ENCODE measurements around the gene TMF1. TPM values are rescaled to one million over a fixed set of nuclear protein-coding genes. Genes with fewer than 3 reads are reported as not detected.
A peak's percentile ranks its signal among the peaks of the same experiment; 100 is the strongest.

Gene TMF1
- polyA plus RNA-seq, 1 of the 3 experiments (the other 2 are of a cell fraction) = 3.2 TPM

GRCh38 chr3:69004138-69004537, 48.0 kb downstream of the TMF1 start:
- ChIA-PET CTCF (interaction anchor here (2.0 kb wide), 1 partner anchor 9 kb away, joined by 9 read pairs; the partner anchor contains the start of gene EOGT), POLR2A (no interaction called here)
- H3K9ac ChIP-seq = no peak overlapping the region
- no peak overlapping the region for H3K4me3 ChIP-seq (ENCODE audit: low read depth in 2 of 2, low read length in 1 of 2)
- H3K9me2 ChIP-seq = no peaks in the 10 kb centered on the region
- H3F3A ChIP-seq (replicated peaks; ENCODE audit: insufficient read depth) = no peaks in the 10 kb centered on the region
- H2AFZ ChIP-seq (ENCODE audit: low read depth) = no peak overlapping the region
- no peaks in the 10 kb centered on the region for H3K27me3 ChIP-seq (ENCODE audit: insufficient read depth)
- H3K4me2 ChIP-seq = no peak overlapping the region
- no peaks in the 10 kb centered on the region for H3K9me3 ChIP-seq
- no peak for TF ChIP-seq ELF1 (IDR thresholded peaks at IDR 0.05)
- no peak for TF ChIP-seq CTCF (IDR thresholded peaks at IDR 0.05)
- no peak for TF ChIP-seq TEAD4 (IDR thresholded peaks at IDR 0.05; ENCODE audit: borderline replicate concordance, insufficient read depth)
- TF ChIP-seq PBX3 (IDR thresholded peaks at IDR 0.05) = no peak
- TF ChIP-seq USF1 (IDR thresholded peaks at IDR 0.05; ENCODE audit: borderline replicate concordance, low read depth) = no peak
- no peak for TF ChIP-seq RFX5 (IDR thresholded peaks at IDR 0.05; ENCODE audit: low read length)
- TF ChIP-seq SIN3A (IDR thresholded peaks at IDR 0.05; ENCODE audit: borderline replicate concordance, low read depth, low read length) = no peak
- no peak for TF ChIP-seq MXI1 (IDR thresholded peaks at IDR 0.05; ENCODE audit: low read depth, low read length)
- TF ChIP-seq POLR2AphosphoS5 (IDR thresholded peaks at IDR 0.05; ENCODE audit: low read depth, low read length) = no peak
- H3K27ac ChIP-seq (ENCODE audit: low read depth in 2 of 2, low read length in 1 of 2) = no peak overlapping the region
- H3K79me2 ChIP-seq (ENCODE audit: insufficient read depth) = no peaks in the 10 kb centered on the region
- no peaks in the 10 kb centered on the region for H4K20me1 ChIP-seq (ENCODE audit: insufficient read depth)
- no peak for DNase-seq
- H3K4me1 ChIP-seq (ENCODE audit: control insufficient read depth in 1 of 2, insufficient read depth in 2 of 2, low read depth in 1 of 2, low read length in 1 of 2) = no peaks in the 10 kb centered on the region; a peak in 1 of 4 replicates
- 96% methylated on average over 9 of the region's 9 CpGs for WGBS (ENCODE audit: low lambda C conversion rate)
- H3K36me3 ChIP-seq (replicated peaks in 1 of 2; ENCODE audit: control insufficient read depth in 1 of 2, insufficient read depth in 2 of 2, low read length in 1 of 2) = peaks cover 47 to 48% of the 10 kb centered on the region in 2 experiments

DNA sequence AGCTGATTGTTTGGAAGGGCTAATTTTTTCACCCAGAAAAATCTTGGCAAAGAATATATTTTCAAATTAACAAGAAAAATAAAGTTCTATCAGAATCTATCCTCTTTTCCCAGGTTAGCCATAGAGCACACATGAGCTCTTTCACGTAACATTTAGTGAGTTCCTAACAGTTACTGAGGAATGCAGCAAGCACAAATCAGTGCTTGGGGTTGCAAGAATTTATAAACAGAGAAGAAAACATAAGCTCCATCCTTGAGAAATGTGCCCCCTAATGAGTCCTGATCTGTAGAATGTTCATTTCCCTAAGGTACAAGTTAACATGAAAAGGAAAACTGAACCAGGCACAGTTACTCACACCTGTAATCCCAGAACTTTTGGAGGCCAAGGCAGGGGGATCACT, 52.5 kb downstream of the TMF1 start:
- Histone ChIP-seq H2AFZ (ENCODE audit: low read depth) (no peak overlapping the region), H3F3A (replicated peaks; ENCODE audit: insufficient read depth) (no peaks in the 10 kb centered on the region), H3K79me2 (ENCODE audit: insufficient read depth) (no peaks in the 10 kb centered on the region), H3K9ac (no peak overlapping the region), H3K27me3 (ENCODE audit: insufficient read depth) (no peaks in the 10 kb centered on the region), H3K9me3 (no peaks in the 10 kb centered on the region), H3K4me2 (no peak overlapping the region), H3K4me1 (ENCODE audit: control insufficient read depth in 1 of 2, insufficient read depth in 2 of 2, low read depth in 1 of 2, low read length in 1 of 2) (no peaks in the 10 kb centered on the region), H3K27ac (ENCODE audit: low read depth in 2 of 2, low read length in 1 of 2) (peak overlapping the region in 1 of 2 experiments; percentile 38; a peak in 1 of 4 replicates), H3K4me3 (ENCODE audit: low read depth in 2 of 2, low read length in 1 of 2) (no peak overlapping the region), H4K20me1 (ENCODE audit: insufficient read depth) (no peaks in the 10 kb centered on the region), H3K36me3 (replicated peaks in 1 of 2; ENCODE audit: control insufficient read depth in 1 of 2, insufficient read depth in 2 of 2, low read length in 1 of 2) (peaks cover 44 to 61% of the 10 kb centered on the region in 2 experiments), H3K9me2 (no peaks in the 10 kb centered on the region)
- 96% methylated on average over 1 of the region's 1 CpG for WGBS (ENCODE audit: low lambda C conversion rate)
- no peak for TF ChIP-seq MEF2A (IDR thresholded peaks at IDR 0.05; ENCODE audit: borderline replicate concordance, low read depth)
- no peak for TF ChIP-seq CTCF (IDR thresholded peaks at IDR 0.05)
- TF ChIP-seq RXRA (IDR thresholded peaks at IDR 0.05; ENCODE audit: borderline replicate concordance, low read depth) = no peak
- CTCF ChIA-PET = interaction anchor here (0.9 to 1.5 kb wide), 4 partner anchors 9 to 410 kb away, joined by 3 to 4 read pairs (median 4); partner anchors contain the start of gene EOGT
- POLR2A ChIA-PET = no interaction called here
- no peak for DNase-seq
